GM23248 (cell line): ENCODE results near the gene ZBP1.

ENCODE experiments used
- EZH2 ChIP-seq: fragments of 200-600 bp; sonication (generic); IDR thresholded peaks from 2 replicates; pipeline ENCODE4 v1.6.1; 2018; ENCODE audit warnings: antibody characterized with exemption, mild to moderate bottlenecking; ENCODE audit not compliant: insufficient read depth, poor library complexity, severe bottlenecking
- EZH2phosphoT487 ChIP-seq: fragments of 200-600 bp; sonication (generic); IDR thresholded peaks from 2 replicates; pipeline ENCODE4 v1.6.1; 2018; ENCODE audit warnings: antibody characterized with exemption, moderate library complexity, mild to moderate bottlenecking, low read depth; ENCODE audit not compliant: insufficient read depth

GRCh38 chr20:57587989-57588377 lies 32.2 kb downstream of the ZBP1 start:
- TF ChIP-seq EZH2phosphoT487 (no peak), EZH2 (no peak)
